Epithelial cell of proximal tubule (primary cell): ENCODE results near the gene ENTR1. TPM values are rescaled to one million over a fixed set of nuclear protein-coding genes. Genes with fewer than 3 reads are reported as not detected.

ENCODE experiments used
- DNase-seq: peaks from one replicate; pipeline ENCODE4 v3.0.0-alpha.2; 2011; ENCODE audit warnings: low read depth
- H3K4me3 ChIP-seq: 2 replicates; pipeline ENCODE4 v1.5.1; 2011; ENCODE audit warnings: low read depth, mild to moderate bottlenecking, low read length
- total RNA-seq: library from RNA; depleted of rRNA; stranded (reverse); fragments of >200 nt; gene quantifications from 2 replicates; pipeline ENCODE4 v1.2.3, GENCODE V29; 2015
- TF ChIP-seq, protein P1 (sequence below): conservative IDR thresholded peaks from 2 replicates; pipeline ENCODE4 v1.5.1; 2012; ENCODE audit warnings: low read depth, mild to moderate bottlenecking, low read length

The ENTR1 gene
- total RNA-seq, 1 donor from 2014 or later: 57.5 TPM

DNA sequence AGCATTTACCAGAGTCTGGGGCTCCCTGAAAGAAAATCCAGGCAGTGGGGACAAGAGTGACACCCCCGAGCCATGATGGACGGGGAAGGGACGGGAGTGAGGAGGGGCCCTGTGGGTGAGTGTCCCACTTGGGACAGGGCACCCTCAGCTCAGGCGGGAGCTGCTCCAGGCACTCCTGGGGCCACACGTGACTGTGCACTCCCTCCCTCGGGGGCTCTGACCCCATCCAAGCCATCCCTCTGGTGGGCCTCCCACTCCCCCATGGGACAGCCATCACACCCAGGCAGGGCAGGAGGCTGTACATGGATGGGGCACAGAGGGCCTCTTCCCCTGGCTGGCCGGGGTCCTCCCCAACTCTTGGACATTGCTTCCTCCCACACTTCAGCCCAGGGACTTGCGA, 34.0 kb downstream of the ENTR1 start:
- no peak overlapping the region for H3K4me3 ChIP-seq
- TF ChIP-seq, protein P1, sequence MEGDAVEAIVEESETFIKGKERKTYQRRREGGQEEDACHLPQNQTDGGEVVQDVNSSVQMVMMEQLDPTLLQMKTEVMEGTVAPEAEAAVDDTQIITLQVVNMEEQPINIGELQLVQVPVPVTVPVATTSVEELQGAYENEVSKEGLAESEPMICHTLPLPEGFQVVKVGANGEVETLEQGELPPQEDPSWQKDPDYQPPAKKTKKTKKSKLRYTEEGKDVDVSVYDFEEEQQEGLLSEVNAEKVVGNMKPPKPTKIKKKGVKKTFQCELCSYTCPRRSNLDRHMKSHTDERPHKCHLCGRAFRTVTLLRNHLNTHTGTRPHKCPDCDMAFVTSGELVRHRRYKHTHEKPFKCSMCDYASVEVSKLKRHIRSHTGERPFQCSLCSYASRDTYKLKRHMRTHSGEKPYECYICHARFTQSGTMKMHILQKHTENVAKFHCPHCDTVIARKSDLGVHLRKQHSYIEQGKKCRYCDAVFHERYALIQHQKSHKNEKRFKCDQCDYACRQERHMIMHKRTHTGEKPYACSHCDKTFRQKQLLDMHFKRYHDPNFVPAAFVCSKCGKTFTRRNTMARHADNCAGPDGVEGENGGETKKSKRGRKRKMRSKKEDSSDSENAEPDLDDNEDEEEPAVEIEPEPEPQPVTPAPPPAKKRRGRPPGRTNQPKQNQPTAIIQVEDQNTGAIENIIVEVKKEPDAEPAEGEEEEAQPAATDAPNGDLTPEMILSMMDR: no peak
- DNase-seq: no peak

DNA sequence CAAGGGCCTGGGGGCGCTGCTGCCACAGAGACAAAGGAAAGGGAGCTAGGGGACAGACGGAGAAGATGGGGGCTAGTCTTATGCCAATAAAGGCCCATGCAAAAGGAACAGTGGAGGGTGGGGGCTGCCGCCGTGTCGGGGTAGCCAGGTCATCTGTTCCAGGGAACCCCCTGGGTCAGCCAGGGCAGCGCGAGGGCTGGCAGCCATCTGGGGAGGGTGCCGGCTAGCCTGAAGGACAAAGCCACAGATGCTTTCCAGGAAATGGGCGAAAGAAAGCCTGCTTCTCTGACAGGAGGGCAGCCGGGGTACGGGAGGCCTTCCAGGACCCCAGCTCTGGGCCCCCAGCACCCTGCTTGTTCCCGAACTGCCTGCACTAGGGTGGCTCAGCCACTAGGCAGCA, 35.3 kb downstream of the ENTR1 start:
- DNase-seq: no peak
- H3K4me3 ChIP-seq: no peak overlapping the region
- TF ChIP-seq, protein P1: no peak

DNA sequence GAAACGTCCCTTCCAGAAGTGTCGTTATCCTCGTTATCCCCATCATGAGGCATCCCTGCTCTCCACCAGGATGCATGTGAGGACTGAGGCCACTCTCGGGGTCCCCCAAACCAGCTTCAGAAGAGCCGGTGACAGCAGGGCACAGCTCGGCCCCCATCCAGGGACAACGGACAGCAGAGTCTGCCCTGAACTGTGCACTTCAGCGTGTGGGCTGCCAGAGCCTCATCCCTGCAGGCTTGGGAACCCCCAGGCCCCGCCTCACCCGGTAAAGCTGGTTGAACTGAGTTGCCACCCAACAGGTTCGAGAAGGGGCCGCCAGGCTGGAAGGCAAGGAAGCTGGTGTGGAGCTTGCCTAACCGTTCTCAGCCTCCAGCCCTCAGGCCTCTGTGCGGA, 36.2 kb downstream of the ENTR1 start:
- H3K4me3 ChIP-seq: no peak overlapping the region
- TF ChIP-seq, protein P1: no peak
- DNase-seq: no peak

DNA sequence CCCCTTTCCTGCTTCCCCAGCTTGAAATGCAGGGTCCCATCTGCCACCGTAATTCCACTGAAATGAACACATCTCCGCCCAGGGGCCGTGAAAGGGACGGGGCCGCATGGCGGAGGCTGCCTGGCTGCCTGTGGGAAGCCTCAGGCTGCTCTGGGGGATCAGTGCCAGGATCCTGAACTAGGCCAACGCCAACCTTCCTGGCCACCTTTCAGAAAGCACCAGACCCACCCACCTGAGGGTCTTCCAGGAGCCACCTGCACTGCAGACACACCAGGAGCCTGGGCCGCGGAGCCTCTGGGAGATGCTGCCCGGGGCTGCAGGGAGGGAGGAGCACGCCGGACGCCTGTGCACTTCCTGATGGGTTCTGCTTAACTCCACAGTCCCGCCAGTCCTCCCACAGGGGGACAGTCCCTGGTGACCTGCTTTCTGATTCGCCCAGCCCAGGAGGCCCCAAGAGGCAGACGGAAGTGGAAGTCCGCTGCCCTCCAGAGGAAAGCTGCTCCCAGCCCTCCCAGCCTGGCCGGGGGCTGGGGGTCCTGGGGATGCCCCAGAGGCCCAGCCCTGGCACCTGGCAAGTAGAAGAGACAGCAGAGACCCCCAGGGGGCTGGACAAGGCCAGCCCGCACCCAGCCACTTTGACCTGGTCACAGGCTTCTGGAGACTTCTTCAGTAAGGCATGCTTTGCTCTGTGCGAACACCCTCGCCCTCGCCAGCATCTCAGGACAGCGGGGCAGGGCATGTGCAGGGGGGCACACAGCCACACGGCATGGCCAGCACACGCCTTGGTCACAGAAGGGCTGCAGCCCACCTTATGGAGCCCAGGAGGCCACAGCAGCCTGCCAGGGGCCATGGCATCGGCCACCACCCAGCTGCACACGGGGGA, 36.9 kb downstream of the ENTR1 start, which contains the start of gene CARD9:
Gene CARD9 (minus strand): TSS at position 370 of the 883 bp plus-strand sequence. CDS start 1,591 bp downstream, outside the sequence.
- H3K4me3 ChIP-seq: no peak within 1 kb of the TSS

DNA sequence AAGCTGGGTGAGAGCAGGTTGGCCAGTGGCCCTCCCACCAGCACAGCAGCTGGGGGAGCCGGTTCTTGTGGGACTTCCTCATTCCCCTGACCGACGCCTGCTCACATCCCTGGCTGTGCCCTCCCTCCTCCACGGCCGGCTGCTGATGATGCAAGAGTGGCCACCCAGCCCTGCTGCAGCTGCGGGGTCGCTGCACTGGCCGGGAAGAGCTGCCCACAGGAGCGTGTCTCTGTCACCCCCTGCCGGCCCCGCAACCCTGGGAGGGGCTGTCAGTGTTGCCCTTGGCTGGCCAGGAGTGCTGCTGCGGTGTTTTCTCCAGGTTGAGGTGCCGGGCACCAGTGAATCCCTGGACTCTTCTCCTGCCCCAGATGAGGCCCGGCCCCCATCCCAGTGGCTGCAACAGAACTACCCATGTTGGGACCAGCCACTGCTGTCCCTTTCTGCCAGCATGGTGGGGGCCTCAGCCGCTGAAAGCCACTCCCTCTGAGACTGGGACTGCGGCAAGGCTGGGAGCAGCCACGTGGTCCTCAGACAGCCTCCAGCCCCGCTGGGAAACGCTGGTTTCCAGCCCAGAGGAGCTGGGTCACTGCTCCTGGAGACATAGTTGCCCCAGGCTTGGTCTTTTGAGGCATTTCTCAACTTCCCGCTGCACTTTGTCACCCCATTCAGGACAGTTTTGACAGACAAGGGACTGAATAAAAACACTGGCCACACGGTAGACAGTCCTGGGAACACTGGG, 37.7 kb downstream of the ENTR1 start:
- no peak overlapping the region for H3K4me3 ChIP-seq
- no peak for DNase-seq
- TF ChIP-seq, protein P1: peak; percentile 36

More for the DNA sequence above, 36.9 kb downstream of the ENTR1 start, which contains the start of gene CARD9:
- TF ChIP-seq, protein P1: no peak
- no peak for DNase-seq

DNA sequence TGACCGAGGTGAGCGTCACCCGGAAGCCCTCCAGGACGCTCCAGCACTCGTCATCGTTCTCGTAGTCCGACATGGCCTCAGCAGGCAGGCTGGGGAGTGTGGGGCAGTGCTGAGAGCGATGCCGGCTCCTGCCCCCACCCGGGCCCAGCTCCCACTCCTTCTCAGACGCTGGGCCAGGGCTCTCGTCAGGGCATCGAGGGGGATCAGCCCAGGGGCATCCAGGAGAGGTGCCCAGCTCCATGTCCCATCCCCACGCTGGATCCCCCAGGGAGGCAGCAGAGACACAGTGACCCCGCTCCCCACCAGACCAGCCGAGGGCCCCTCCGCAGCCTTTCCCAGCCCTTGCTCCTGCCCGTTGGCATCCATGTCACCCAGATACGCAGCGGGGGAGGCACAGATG, 38.4 kb downstream of the ENTR1 start:
- TF ChIP-seq, protein P1: no peak
- H3K4me3 ChIP-seq: no peak overlapping the region
- DNase-seq: no peak
